HG02970 (cell line): ENCODE data around the gene SERPINA6.
"Not testable (repeated sequence)": the region's sequence is repeated elsewhere in the genome, so short reads cannot be mapped to it uniquely, and the experiment has no call there.

Source experiments
- ATAC-seq: cut with Tn5 transposase; IDR thresholded peaks from one replicate; pipeline ENCODE4 v1.9.1; 2021; ENCODE audit warnings: mild to moderate bottlenecking, moderate library complexity, moderate number of reproducible peaks; ENCODE audit not compliant: unreplicated experiment, low FRiP score

Gene SERPINA6

GRCh38 chr14:94295360-94296180 lies 27.6 kb downstream of the SERPINA6 start:
- no peak for ATAC-seq

DNA sequence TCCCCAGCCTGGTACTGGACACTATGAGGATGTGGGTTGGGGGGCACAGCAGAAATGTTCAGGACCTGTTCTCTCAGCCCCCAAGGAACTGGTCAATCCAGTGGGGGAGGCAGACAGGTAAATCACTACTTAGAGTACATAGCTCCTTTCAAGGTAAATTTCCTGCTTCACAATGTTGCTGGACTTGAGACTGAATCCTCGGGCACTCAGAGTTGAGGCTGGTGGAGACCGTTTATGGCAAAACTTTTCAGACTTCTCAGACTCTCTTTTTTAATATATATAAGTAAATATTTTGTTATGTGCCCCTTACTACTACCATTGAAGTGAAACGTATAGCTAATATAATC lies 29.6 kb downstream of the SERPINA6 start:
- ATAC-seq = no peak

DNA sequence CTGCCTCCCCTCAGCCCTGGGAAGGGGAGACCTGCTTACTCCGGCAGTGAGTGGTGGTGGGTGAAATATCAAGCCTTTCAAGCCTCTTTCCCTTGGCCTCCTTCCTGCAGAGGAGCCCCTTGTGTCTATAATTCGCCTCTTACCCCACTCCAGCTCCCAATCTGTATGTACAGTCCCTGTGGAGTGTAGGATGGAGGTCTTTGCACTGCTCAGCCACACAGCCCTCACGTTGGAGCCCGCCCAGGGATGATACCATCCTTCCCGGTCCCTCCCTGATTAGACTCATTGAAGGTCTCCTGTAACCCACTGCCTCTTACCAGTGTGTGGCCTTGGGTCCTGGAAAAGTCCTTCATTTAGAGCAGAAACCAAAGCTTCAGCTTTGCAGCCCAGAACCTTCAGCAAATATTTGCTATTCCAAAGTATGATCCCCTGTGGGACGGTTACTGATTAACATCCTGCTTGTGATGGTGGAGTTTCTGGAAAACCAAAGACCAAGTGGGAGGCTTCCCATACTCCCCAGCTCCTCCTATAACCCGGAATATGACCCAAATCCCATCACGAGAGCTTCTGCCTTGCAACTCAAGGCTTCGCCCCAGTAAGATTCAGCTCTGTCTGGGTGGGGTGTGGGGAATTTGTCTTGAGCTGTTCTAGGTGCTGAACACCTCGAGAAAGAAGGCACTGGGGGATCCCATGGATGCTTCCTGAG lies 30.1 kb downstream of the SERPINA6 start, which contains the start of gene SERPINA10:
Gene SERPINA10, minus strand, starts transcription at position 397 of the 706 bp plus-strand sequence. CDS start 2,675 bp downstream, outside the sequence.
- ATAC-seq = no peak

GRCh38 chr14:94292526-94292871 lies 30.6 kb downstream of the SERPINA6 start:
- no peak for ATAC-seq

- ATAC-seq = no peak
These were observed 31.1 kb downstream of the SERPINA6 start for GRCh38 chr14:94291906-94292525.

- no peak for ATAC-seq
These were observed 31.8 kb downstream of the SERPINA6 start for GRCh38 chr14:94291159-94291905.

GRCh38 chr14:94290197-94290596 lies 32.9 kb downstream of the SERPINA6 start:
- no peak for ATAC-seq

DNA sequence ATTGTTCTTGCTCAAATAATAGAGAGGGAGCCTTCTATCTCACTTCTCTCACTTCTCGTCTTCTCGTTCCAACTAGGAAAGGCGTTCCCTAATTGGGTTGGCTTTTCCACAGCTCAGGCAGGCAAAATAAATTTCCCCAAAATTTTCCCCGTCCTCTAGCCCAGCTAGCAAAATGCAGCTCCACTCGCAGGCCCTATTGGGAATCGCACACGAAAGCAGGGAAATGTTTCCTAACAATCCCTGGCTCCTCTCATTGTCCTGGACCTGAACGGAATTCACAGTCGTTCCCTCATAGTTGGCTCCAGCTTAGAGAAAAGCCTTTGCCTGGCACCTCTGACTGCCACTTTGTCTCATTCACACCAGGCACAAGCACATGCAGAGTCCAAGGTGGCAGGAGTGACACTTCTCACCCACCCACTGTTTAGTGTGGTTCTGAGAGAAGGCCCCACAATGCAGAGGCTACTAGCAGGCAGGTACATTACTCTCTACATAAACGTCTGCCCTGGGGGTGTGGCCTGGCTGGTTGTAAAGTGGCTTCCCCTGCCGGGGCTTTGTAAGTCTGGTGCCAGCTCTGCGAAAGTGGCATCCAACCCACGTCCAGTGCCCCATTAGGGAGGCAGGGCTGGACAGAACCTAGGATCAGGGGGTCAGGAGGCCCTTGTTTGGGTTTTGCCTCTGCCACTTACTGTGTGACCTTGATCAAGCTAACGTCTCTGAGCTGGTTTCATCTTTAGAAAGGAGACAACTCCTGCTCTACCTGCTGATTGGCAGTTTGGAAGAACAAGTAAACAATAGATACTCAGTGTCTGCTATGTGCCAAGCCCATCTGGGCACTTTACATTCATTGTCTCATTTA lies 34.3 kb downstream of the SERPINA6 start:
- ATAC-seq = no peak

- no peak for ATAC-seq
These were observed 38.0 kb downstream of the SERPINA6 start for GRCh38 chr14:94285158-94285557.

- ATAC-seq = no peak
These were observed 38.9 kb downstream of the SERPINA6 start for GRCh38 chr14:94284221-94284620.

GRCh38 chr14:94282991-94283723 lies 40.0 kb downstream of the SERPINA6 start:
- ATAC-seq = no peak

- ATAC-seq = no peak
These were observed 44.4 kb downstream of the SERPINA6 start for GRCh38 chr14:94278731-94279130.

DNA sequence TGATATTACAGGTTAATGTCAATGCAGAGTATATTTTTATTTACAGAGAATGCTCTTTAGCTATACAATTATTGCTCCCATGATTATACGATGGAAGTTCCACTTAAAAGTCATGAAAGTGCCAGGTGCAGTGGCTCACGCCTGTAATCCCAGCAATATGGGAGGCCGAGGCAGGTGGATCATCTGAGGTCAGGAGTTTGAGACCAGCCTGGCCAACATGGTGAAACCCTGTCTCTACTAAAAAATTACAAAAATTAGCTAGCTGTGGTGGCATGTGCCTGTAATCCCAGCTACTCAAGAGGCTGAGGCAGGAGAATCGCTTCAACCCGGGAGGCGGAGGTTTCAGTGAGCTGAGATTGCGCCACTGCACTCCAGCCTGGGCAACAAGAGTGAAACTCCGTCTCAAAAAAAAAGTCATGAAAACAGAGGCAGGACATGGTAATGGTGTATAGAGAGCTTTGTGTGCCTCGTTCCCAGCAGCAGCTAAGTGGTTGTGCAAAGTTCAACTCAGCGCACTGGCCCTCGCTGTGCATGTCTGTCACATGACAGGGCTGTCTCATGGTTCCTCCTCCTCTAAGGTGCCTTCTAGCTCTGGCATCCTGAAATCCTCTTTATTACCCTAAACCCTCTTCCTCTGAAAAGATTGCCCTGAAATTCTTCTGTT lies 46.1 kb downstream of the SERPINA6 start:
- not testable (repeated sequence) for ATAC-seq

GRCh38 chr14:94269156-94269555 lies 54.0 kb downstream of the SERPINA6 start:
- ATAC-seq = no peak

GRCh38 chr14:94268582-94268981 lies 54.6 kb downstream of the SERPINA6 start:
- not testable (repeated sequence) for ATAC-seq

DNA sequence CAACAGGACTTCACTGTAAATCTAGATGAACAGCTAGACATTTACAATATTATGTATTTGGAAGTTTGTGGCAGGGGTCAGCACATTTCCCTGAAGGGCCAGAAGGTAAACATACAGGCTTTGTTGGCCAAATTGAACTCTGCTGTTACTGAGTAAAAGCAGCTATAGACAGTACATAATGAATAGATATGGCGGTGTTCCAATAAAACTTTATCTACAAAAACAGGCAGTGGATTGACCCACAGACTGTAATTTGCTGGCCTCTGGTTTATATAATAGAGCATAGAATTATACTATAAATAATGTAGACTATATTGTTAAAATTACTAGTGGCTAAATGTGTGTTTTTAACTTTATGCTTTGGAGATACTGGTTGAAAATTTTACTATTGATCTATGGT lies 55.8 kb downstream of the SERPINA6 start:
- ATAC-seq = no peak

DNA sequence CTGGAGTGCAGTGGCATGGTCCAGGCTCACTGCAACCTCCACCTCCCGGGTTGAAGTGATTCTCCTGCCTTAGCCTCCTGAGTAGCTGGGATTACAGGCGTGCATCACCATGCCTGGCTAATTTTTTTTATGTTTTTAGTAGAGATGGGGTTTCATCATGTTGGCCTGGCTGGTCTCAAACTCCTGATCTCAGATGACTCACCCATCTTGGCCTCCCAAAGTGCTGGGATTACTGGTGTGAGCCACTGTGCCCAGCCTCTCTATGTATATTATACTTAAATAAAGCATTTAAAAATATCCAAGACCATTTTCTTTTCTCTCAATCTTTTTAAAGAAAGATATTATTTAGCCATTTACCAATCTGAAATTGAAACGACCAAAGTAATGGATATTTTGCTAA lies 58.9 kb downstream of the SERPINA6 start:
- ATAC-seq = not testable (repeated sequence)
